ENCODE data around the gene SLC24A3.

SLC24A3 gene

DNA sequence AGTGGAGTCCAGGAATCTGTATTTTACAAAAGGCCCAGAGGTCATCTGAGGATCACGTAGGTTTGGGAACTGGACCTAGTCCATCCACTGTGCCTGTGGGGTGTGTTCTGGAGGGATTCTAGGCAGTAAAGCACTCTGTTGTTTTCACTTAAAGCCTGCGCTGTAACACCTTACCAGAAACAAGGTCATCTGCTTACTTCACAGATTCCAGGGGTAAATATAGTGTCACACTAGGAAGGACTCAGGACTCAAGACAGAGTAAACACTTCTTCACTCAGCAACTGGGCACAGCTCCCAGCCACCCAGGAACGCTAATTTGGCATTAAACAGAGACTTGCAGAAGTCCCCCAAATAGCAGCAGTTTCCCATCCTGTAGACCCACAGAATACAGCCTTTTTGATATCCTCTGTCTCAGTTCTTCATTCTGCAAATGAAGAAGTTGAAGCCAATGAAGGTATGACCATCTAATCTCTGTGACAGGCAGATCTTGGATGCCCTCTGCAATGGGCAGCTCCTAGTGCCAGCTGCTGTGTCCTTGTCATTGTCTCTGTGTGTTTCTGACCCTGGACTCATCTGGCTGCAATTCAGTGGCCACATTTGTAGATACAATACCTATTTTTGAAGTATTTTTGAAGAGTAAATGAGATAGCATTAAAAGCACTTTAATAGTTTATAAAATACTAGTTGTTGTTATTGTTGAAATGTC, 129.1 kb downstream of the SLC24A3 start:
- Histone ChIP-seq H3K27ac (ENCODE audit: low read length) (no peak overlapping the region), H3K27me3 (ENCODE audit: control insufficient read depth in 1 of 2, insufficient read depth in 2 of 2, low read length in 2 of 2) (no peaks in the 10 kb centered on the region), H3K4me3 (ENCODE audit: low read length in 2 of 2) (peak overlapping the region in 1 of 2 donors; percentile 29), H3K4me1 (ENCODE audit: control insufficient read depth, insufficient read depth, low read length) (peaks cover 18% of the 10 kb centered on the region), H3K9ac (ENCODE audit: low read length in 2 of 2) (no peak overlapping the region), H3K36me3 (ENCODE audit: control insufficient read depth in 2 of 2, insufficient read depth in 2 of 2, low read length in 2 of 2) (no peaks in the 10 kb centered on the region), H3K9me3 (ENCODE audit: control insufficient read depth in 2 of 2, low read length in 2 of 2) (no peaks in the 10 kb centered on the region)

DNA sequence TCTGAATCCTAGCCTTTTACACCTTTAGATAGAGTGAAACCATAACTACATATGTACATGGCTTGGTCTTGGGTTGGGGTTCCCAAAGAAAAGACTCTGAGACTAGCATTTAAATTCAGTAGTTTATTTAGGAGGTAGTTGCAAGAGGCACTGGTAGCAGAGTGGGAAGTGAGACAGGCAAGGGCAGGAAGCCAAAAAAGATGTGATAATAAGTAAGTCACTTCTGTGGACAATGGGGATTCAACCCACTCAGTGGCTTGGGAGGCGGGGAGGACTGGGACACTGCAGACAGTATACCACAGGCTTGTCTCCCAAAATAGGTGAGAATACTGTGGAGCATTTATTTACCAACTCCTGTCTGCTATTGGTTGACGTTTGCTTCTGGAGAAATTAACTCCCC, 131.9 kb downstream of the SLC24A3 start:
- peaks cover 16% of the 10 kb centered on the region for H3K4me1 ChIP-seq (ENCODE audit: control insufficient read depth, insufficient read depth, low read length)
- no peaks in the 10 kb centered on the region for H3K36me3 ChIP-seq (ENCODE audit: control insufficient read depth in 2 of 2, insufficient read depth in 2 of 2, low read length in 2 of 2)
- no peaks in the 10 kb centered on the region for H3K9me3 ChIP-seq (ENCODE audit: control insufficient read depth in 2 of 2, low read length in 2 of 2)
- no peaks in the 10 kb centered on the region for H3K27me3 ChIP-seq (ENCODE audit: control insufficient read depth in 1 of 2, insufficient read depth in 2 of 2, low read length in 2 of 2)
- H3K4me3 ChIP-seq (ENCODE audit: low read length in 2 of 2): no peak overlapping the region
- no peak overlapping the region for H3K9ac ChIP-seq (ENCODE audit: low read length in 2 of 2)
- no peak overlapping the region for H3K27ac ChIP-seq (ENCODE audit: low read length)

DNA sequence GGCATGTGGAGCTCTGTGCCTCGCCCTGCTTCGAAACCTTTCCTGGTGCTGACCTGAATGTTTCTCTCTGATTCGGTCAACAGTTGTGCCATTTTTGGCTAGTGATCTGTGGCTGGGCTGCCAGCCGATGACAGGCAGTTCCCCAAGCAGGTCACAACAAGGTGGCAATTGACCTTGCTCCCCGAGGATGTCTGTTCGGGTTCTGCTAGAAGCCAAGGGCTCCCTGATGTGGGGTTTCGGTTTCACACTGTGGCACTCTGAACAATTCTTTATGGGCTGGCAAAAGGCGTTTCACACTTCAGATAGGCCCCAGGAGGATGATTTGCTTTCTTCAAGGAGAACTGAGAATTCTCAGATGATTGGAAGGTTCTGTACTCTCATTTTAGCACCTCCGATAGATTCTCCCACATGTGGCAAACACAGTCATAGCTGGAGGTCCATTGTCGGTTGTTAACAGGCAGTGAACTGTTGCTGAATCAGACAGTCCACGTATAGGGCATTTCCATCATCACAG, 135.6 kb downstream of the SLC24A3 start:
- no peaks in the 10 kb centered on the region for H3K27me3 ChIP-seq (ENCODE audit: control insufficient read depth in 1 of 2, insufficient read depth in 2 of 2, low read length in 2 of 2)
- H3K9ac ChIP-seq (ENCODE audit: low read length in 2 of 2): no peak overlapping the region
- H3K36me3 ChIP-seq (ENCODE audit: control insufficient read depth in 2 of 2, insufficient read depth in 2 of 2, low read length in 2 of 2): no peaks in the 10 kb centered on the region
- H3K4me3 ChIP-seq (ENCODE audit: low read length in 2 of 2): no peak overlapping the region
- H3K27ac ChIP-seq (ENCODE audit: low read length): no peak overlapping the region
- H3K4me1 ChIP-seq (ENCODE audit: control insufficient read depth, insufficient read depth, low read length): no peaks in the 10 kb centered on the region
- no peaks in the 10 kb centered on the region for H3K9me3 ChIP-seq (ENCODE audit: control insufficient read depth in 2 of 2, low read length in 2 of 2)

DNA sequence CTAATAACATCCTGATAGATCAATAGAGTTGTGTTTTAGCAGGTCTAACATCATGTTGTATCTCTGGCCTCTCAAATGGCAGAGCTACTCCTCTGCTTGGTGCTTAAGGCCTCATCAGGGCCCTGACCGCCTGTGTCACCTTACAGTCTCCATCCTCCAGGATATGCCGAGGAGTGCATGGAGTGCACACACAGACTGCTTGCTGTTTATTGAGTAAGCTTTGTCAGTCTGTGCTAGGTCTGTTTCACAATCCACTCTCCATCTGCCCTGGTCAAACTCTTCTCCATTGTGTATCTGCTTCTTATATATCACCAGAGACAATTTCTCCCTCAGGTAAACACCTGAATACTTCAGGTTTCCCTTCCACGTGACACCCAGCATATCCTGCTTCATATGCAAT, 136.1 kb downstream of the SLC24A3 start:
- no peak overlapping the region for H3K4me3 ChIP-seq (ENCODE audit: low read length in 2 of 2)
- no peaks in the 10 kb centered on the region for H3K4me1 ChIP-seq (ENCODE audit: control insufficient read depth, insufficient read depth, low read length)
- no peaks in the 10 kb centered on the region for H3K9me3 ChIP-seq (ENCODE audit: control insufficient read depth in 2 of 2, low read length in 2 of 2)
- H3K27ac ChIP-seq (ENCODE audit: low read length): no peak overlapping the region
- no peaks in the 10 kb centered on the region for H3K27me3 ChIP-seq (ENCODE audit: control insufficient read depth in 1 of 2, insufficient read depth in 2 of 2, low read length in 2 of 2)
- H3K36me3 ChIP-seq (ENCODE audit: control insufficient read depth in 2 of 2, insufficient read depth in 2 of 2, low read length in 2 of 2): no peaks in the 10 kb centered on the region
- no peak overlapping the region for H3K9ac ChIP-seq (ENCODE audit: low read length in 2 of 2)

DNA sequence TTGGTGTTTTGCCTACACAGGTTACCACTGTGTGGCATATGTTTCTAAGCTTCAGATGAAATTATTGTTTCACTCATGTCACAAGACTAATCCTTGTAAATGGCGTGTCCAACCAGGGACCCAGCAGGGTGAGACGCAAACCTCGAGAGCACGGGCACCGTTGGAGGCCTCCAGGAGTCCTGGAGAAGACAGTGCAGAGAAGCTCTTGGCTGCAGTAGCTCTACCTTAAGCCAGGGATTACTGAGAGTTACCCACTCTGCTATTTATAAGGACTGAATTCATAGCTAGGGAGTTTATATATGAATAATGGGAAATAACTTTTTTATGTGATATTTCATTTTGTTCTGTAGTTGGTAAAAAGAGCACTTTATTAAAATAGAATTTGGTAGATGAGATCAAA, 137.4 kb downstream of the SLC24A3 start:
- Histone ChIP-seq H3K9ac (ENCODE audit: low read length in 2 of 2) (no peak overlapping the region), H3K27me3 (ENCODE audit: control insufficient read depth in 1 of 2, insufficient read depth in 2 of 2, low read length in 2 of 2) (no peaks in the 10 kb centered on the region), H3K4me1 (ENCODE audit: control insufficient read depth, insufficient read depth, low read length) (no peaks in the 10 kb centered on the region), H3K27ac (ENCODE audit: low read length) (no peak overlapping the region), H3K36me3 (ENCODE audit: control insufficient read depth in 2 of 2, insufficient read depth in 2 of 2, low read length in 2 of 2) (no peaks in the 10 kb centered on the region), H3K4me3 (ENCODE audit: low read length in 2 of 2) (no peak overlapping the region), H3K9me3 (ENCODE audit: control insufficient read depth in 2 of 2, low read length in 2 of 2) (no peaks in the 10 kb centered on the region)

DNA sequence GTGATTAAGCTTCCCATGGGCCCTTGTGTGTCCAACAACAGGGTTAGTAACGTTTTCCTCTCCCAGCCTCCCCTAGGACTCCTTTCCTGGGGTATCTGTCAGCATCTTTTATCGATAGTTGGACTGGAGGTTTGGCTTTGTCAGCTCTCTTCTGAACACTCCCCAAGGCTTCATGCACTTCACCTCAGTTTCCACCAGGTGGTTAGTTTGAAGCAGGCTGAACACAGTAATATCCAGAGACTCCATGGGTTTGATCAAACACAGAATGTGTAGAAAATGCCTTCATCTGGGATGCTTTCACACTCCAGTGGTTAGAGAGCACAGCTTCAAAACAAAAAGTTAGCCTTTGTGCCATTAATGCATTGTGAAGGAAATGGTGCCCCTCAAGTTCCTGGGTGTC, 139.1 kb downstream of the SLC24A3 start:
- H3K4me3 ChIP-seq (ENCODE audit: low read length in 2 of 2): no peak overlapping the region
- H3K4me1 ChIP-seq (ENCODE audit: control insufficient read depth, insufficient read depth, low read length): no peaks in the 10 kb centered on the region
- no peaks in the 10 kb centered on the region for H3K27me3 ChIP-seq (ENCODE audit: control insufficient read depth in 1 of 2, insufficient read depth in 2 of 2, low read length in 2 of 2)
- H3K9me3 ChIP-seq (ENCODE audit: control insufficient read depth in 2 of 2, low read length in 2 of 2): no peaks in the 10 kb centered on the region
- H3K9ac ChIP-seq (ENCODE audit: low read length in 2 of 2): no peak overlapping the region
- no peak overlapping the region for H3K27ac ChIP-seq (ENCODE audit: low read length)
- H3K36me3 ChIP-seq (ENCODE audit: control insufficient read depth in 2 of 2, insufficient read depth in 2 of 2, low read length in 2 of 2): no peaks in the 10 kb centered on the region

DNA sequence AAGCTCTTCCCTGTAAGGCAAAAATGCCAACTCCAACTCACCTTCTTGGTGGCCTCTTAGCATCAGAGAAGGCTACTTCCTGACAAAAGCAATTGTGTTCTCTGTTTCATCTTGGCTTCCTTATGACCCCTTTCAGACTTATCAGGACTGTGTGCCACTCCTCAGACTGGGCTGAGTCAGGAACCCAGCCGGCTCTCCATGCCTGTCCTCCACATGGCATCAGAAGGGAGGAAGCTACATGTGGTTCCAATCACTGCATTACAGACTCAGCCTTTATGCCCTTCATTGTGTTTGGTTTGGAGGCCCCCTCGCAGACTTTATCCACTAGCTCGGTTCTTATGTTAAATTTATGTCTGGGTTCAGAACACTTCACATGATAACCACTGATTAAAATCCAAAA, 142.5 kb downstream of the SLC24A3 start:
- no peak overlapping the region for H3K9ac ChIP-seq (ENCODE audit: low read length in 2 of 2)
- H3K27me3 ChIP-seq (ENCODE audit: control insufficient read depth in 1 of 2, insufficient read depth in 2 of 2, low read length in 2 of 2): no peaks in the 10 kb centered on the region
- H3K9me3 ChIP-seq (ENCODE audit: control insufficient read depth in 2 of 2, low read length in 2 of 2): no peaks in the 10 kb centered on the region
- no peak overlapping the region for H3K4me3 ChIP-seq (ENCODE audit: low read length in 2 of 2)
- no peak overlapping the region for H3K27ac ChIP-seq (ENCODE audit: low read length)
- no peaks in the 10 kb centered on the region for H3K36me3 ChIP-seq (ENCODE audit: control insufficient read depth in 2 of 2, insufficient read depth in 2 of 2, low read length in 2 of 2)
- no peaks in the 10 kb centered on the region for H3K4me1 ChIP-seq (ENCODE audit: control insufficient read depth, insufficient read depth, low read length)

DNA sequence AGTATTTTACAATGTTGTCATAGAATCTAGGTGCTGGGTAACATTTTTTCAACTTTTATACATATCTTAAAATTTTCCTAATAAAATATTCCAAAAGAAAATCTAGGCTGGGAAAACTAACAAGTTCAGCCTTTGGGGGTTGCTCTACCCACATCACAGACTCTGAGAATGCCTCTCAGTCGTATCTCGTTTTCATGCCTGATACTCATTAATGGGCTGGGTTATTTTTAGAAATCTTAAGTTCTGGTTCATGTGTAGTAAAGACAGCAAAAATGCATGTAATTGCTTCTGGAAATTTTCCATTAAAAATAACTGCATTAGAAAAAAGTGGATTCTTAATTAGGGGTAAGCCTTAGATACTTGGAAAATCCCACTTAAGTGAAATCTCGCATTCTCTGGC, 149.3 kb downstream of the SLC24A3 start:
- H3K27me3 ChIP-seq (ENCODE audit: control insufficient read depth in 1 of 2, insufficient read depth in 2 of 2, low read length in 2 of 2): no peaks in the 10 kb centered on the region
- no peak overlapping the region for H3K9ac ChIP-seq (ENCODE audit: low read length in 2 of 2)
- no peaks in the 10 kb centered on the region for H3K9me3 ChIP-seq (ENCODE audit: control insufficient read depth in 2 of 2, low read length in 2 of 2)
- no peak overlapping the region for H3K4me3 ChIP-seq (ENCODE audit: low read length in 2 of 2)
- no peak overlapping the region for H3K27ac ChIP-seq (ENCODE audit: low read length)
- no peaks in the 10 kb centered on the region for H3K4me1 ChIP-seq (ENCODE audit: control insufficient read depth, insufficient read depth, low read length)
- no peaks in the 10 kb centered on the region for H3K36me3 ChIP-seq (ENCODE audit: control insufficient read depth in 2 of 2, insufficient read depth in 2 of 2, low read length in 2 of 2)

DNA sequence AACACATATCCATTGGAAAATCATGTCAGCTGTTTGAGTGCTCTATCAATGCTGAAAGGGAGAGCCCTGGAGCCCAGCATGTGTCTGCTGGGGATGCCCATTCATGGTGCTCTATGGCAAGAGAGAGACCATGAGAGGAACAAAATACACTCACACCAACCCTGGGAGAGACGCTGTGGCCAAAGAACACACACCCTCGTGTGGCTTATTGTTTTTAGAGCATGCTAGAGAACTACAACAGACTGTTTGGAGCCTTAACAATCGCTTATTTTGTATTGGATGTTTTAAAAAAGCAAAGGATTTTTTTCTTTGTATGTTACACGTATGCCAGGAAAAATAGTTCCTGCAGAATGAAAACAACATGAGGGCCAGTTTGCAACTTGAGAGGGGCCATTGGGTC, 151.0 kb downstream of the SLC24A3 start:
- Histone ChIP-seq H3K27ac (ENCODE audit: low read length) (no peak overlapping the region), H3K4me1 (ENCODE audit: control insufficient read depth, insufficient read depth, low read length) (peaks cover 9% of the 10 kb centered on the region), H3K9me3 (ENCODE audit: control insufficient read depth in 2 of 2, low read length in 2 of 2) (no peaks in the 10 kb centered on the region), H3K36me3 (ENCODE audit: control insufficient read depth in 2 of 2, insufficient read depth in 2 of 2, low read length in 2 of 2) (no peaks in the 10 kb centered on the region), H3K4me3 (ENCODE audit: low read length in 2 of 2) (no peak overlapping the region), H3K9ac (ENCODE audit: low read length in 2 of 2) (no peak overlapping the region), H3K27me3 (ENCODE audit: control insufficient read depth in 1 of 2, insufficient read depth in 2 of 2, low read length in 2 of 2) (no peaks in the 10 kb centered on the region)

DNA sequence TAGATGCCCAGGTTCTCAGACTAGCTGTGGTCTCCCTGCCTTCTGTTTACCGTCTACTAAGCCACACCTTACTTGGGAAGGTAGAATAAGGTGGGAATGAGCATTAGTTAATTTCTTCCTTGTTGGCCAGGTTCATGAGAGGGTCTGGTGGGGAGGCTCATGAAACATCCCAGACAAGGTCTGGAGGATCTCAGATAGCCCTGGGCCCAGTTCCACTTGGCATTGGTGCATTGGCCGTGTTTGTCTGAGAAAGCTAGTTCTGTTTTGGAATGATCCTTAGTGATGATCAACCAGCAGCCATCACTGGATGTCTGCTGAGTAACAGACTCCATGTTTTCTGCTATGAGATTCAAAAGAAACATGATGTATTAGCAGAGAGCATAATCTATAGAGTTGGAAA, 155.1 kb downstream of the SLC24A3 start:
- Histone ChIP-seq H3K27ac (ENCODE audit: low read length) (no peak overlapping the region), H3K9me3 (ENCODE audit: control insufficient read depth in 2 of 2, low read length in 2 of 2) (peaks cover 0 to 3% of the 10 kb centered on the region in 2 donors), H3K36me3 (ENCODE audit: control insufficient read depth in 2 of 2, insufficient read depth in 2 of 2, low read length in 2 of 2) (no peaks in the 10 kb centered on the region), H3K4me1 (ENCODE audit: control insufficient read depth, insufficient read depth, low read length) (peaks cover 16% of the 10 kb centered on the region), H3K9ac (ENCODE audit: low read length in 2 of 2) (no peak overlapping the region), H3K27me3 (ENCODE audit: control insufficient read depth in 1 of 2, insufficient read depth in 2 of 2, low read length in 2 of 2) (no peaks in the 10 kb centered on the region), H3K4me3 (ENCODE audit: low read length in 2 of 2) (no peak overlapping the region)

DNA sequence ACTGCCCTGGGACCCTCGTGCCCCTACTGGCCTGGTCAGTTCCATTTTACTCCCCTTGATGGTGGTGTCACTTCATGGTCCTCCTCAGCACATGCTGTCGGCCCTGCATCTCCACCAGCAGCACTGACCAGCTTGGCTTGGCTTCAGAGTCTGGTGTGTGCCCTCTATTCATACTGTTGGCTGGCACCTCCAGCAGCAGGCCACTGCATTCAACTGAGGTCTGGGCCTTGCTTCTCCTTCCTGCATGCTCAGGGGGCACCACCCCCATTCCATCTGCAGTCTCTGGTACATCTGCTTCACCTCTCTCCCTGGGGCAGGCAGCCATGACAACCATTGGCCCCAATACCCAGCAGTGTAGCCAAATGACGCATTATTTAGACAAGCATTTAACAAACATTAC, 155.9 kb downstream of the SLC24A3 start:
- H3K4me1 ChIP-seq (ENCODE audit: control insufficient read depth, insufficient read depth, low read length): peaks cover 16% of the 10 kb centered on the region
- H3K27me3 ChIP-seq (ENCODE audit: control insufficient read depth in 1 of 2, insufficient read depth in 2 of 2, low read length in 2 of 2): no peaks in the 10 kb centered on the region
- no peak overlapping the region for H3K4me3 ChIP-seq (ENCODE audit: low read length in 2 of 2)
- H3K36me3 ChIP-seq (ENCODE audit: control insufficient read depth in 2 of 2, insufficient read depth in 2 of 2, low read length in 2 of 2): no peaks in the 10 kb centered on the region
- no peak overlapping the region for H3K27ac ChIP-seq (ENCODE audit: low read length)
- H3K9me3 ChIP-seq (ENCODE audit: control insufficient read depth in 2 of 2, low read length in 2 of 2): peaks cover 0 to 3% of the 10 kb centered on the region in 2 donors
- no peak overlapping the region for H3K9ac ChIP-seq (ENCODE audit: low read length in 2 of 2)
